ENCODE results near the gene HAGHL.
A peak's percentile ranks its signal among the peaks of the same experiment; 100 is the strongest.

HAGHL gene, protein sequence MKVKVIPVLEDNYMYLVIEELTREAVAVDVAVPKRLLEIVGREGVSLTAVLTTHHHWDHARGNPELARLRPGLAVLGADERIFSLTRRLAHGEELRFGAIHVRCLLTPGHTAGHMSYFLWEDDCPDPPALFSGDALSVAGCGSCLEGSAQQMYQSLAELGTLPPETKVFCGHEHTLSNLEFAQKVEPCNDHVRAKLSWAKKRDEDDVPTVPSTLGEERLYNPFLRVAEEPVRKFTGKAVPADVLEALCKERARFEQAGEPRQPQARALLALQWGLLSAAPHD

GRCh38 chr16:726438-727290 is at the start of gene HAGHL, which contains the start of gene CCDC78:
Gene HAGHL, plus strand, starts transcription at chr16:727106. Its CDS starts 404 bp downstream, at chr16:727510.
Gene CCDC78, minus strand, starts transcription at chr16:726443. Its CDS starts 76 bp downstream, at chr16:726367.
- DNase-seq: peak; percentile 79

DNA sequence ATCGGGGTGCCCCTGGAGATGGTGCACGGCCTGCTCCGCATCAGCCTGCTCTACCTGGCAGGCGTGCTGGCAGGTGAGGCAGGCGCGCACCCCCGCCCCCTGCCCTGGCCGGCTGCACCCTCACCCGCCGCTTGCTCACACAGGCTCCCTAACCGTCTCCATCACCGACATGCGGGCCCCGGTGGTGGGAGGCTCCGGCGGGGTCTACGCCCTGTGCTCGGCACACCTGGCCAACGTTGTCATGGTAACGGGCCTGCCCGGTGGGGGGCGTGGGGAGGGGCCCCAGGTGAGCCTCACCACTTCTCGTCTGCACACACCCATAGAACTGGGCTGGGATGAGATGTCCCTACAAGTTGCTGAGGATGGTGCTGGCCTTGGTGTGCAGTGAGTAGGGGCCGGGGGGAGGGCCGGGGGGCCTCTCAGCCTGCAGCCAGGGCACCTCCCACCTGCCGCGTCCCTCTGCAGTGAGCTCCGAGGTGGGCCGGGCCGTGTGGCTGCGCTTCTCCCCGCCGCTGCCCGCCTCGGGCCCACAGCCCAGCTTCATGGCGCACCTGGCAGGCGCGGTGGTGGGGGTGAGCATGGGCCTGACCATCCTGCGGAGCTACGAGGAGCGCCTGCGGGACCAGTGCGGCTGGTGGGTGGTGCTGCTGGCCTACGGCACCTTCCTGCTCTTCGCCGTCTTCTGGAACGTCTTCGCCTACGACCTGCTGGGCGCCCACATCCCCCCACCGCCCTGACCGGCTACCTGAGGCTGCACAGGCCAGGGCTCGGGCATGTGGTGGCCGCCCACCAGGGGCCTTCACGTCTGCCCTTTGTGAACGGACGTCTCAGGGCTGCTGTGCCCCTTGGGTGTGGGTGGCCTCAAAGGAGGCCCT is 49.4 kb upstream of the HAGHL start:
- DNase-seq: no peak

GRCh38 chr16:678209-678857 is 48.6 kb upstream of the HAGHL start:
- DNase-seq: no peak

GRCh38 chr16:678858-679813 is 47.8 kb upstream of the HAGHL start:
- DNase-seq: peak; percentile 70

DNA sequence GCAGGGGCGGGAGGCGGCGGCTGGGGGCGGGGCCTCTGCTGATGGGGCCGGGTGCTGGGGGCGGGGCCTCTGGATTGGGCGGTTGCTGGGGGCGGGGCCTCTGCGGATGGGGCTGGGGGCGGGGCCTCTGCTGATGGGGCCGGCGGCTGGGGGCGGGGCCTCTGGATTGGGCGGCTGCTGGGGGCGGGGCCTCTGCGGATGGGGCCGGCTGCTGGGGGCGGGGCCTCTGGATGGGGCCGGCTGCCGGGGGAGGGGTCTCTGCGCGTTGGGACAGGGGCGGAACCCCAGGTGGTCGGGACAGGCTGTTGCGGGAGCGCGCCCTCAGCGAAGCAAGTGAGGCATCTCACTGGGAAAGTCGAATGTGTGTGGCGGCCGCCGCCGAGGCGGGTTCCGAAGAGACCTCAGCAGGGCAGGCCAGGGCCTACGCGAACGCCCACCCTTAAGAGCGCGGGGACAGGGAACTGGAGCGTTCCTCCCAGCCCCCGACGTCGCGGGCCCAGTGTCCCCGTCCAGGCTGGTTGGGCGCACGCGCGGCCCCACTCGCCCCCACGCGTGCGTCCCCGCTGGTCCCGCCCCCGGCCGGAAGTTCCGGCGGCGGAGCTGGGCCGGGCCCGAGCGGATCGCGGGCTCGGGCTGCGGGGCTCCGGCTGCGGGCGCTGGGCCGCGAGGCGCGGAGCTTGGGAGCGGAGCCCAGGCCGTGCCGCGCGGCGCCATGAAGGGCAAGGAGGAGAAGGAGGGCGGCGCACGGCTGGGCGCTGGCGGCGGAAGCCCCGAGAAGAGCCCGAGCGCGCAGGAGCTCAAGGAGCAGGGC is 46.9 kb upstream of the HAGHL start, which contains the start of gene STUB1:
TSS of gene STUB1 (plus strand) at position 597 of the 811 bp plus-strand sequence. CDS start at position 713, 116 bp downstream.
- DNase-seq: peak; percentile 94

- DNase-seq: no peak
These were observed 46.3 kb upstream of the HAGHL start for GRCh38 chr16:680625-680945.

GRCh38 chr16:680967-681745 is 45.8 kb upstream of the HAGHL start:
- peak; percentile 38 for DNase-seq

DNA sequence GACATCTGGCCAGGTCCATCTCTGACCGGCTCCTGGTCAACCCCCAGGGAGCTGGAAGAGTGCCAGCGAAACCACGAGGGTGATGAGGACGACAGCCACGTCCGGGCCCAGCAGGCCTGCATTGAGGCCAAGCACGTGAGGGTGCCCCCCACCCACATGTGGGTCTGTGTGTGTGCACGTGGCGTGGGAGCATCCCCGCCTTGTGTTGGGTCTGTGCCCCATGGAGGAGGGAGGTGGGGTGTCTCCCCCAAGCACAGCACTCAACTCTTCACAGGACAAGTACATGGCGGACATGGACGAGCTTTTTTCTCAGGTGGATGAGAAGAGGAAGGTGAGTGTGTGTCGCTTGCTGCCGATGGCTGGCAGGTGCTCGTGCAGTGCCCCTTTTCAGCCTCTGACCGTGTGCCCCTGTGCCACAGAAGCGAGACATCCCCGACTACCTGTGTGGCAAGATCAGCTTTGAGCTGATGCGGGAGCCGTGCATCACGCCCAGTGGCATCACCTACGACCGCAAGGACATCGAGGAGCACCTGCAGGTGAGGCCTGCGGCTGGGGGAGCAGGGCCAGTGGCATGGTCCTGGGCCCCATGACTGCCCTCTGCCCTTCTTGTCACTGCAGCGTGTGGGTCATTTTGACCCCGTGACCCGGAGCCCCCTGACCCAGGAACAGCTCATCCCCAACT is 45.0 kb upstream of the HAGHL start:
- DNase-seq: no peak

DNA sequence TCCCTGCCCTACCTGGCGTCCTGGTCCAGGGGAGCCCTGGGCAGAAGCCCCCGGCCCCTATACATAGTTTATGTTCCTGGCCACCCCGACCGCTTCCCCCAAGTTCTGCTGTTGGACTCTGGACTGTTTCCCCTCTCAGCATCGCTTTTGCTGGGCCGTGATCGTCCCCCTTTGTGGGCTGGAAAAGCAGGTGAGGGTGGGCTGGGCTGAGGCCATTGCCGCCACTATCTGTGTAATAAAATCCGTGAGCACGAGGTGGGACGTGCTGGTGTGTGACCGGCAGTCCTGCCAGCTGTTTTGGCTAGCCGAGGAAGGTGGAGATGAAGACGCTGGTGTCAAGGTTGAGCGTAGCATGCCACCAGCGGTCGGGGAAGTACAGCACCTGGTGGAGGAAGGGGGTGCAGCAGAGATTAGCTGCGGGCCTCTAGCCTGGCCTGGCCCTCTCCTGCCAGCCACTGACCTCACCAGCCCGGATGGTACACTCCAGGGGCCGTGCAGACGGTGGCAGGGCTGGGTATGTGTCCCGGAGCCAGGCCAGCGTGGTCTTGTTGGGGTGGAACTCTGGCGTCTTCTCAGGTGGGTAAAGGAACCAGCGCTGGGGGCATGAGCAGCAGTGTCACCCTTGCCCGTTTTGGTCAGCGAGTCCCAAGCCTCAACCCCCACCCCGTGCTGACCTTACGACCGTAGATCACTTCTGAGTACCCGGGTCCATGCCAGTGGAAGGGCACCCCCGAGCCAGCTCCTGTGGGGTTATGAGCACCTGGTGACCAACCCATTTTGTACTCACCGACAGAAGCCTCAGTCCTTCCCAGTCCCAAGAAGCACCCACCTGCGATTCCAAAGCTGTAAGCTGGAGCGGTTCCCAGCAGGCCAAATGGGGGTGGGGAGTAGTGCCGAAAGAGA is 44.2 kb upstream of the HAGHL start:
- no peak for DNase-seq

GRCh38 chr16:683396-684070 is 43.4 kb upstream of the HAGHL start:
- peak; percentile 45 for DNase-seq

- peak; percentile 99 for DNase-seq
These were observed 42.7 kb upstream of the HAGHL start, which contains the start of gene JMJD8 for GRCh38 chr16:684071-684794. Gene JMJD8, minus strand, starts transcription at chr16:684334. Its CDS starts 15 bp downstream, at chr16:684319.

DNA sequence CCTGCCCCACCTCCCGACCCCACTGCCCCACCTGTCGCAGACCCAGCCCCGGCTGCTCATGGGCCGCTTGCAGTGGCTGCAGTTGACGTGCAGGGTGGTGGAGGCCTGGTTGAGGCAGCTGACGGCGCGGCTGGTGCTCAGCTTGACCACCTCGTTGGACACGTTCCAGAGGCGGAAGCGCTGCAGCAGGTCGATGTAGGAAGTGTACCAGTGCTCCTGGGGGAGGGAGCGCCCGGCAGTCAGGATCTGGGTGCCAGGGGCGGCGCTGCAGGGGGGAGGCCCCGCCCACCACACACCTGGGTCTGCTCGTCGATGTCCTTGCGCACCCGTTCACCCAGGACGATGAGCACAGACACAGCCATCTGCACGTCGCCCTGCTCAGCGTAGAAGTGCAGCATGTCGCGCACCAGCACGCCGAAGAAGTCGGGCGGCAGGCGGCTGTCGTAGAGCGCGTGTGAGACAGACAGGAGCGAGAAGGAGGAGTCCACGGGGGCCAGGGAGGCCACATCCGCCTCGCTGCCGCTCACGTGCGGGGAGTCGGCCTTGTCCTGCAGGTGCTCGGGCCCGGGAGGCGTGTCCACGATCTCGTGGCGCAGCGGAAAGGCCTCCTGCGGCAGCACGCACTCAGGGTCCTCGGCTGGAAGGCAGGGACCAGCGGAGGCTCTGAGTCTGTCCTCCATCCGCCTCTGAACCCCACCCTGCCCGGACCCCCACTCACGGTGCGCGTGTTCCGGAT is 41.8 kb upstream of the HAGHL start:
- DNase-seq: no peak

DNA sequence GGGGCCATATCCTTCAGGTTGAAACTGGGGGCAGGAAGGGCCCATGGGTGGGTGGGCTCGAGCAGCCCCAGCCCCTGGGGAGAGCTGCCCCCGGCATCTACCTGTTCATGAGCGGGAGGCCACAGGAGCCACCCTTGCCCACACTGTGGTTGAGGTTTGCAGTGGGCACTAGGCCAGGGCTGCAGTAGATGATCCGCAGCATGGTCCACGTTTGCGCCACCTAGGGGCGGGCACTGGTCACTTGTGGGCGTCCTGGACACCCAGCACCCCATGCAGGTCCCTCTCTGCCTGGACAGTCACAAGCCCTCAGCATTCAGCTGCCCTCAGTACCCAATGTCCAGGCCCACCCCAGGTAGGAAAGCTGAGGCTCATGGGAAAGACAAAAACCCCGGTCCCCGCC is 40.9 kb upstream of the HAGHL start:
- no peak for DNase-seq

- DNase-seq: no peak
These were observed 40.2 kb upstream of the HAGHL start for GRCh38 chr16:686459-687260.

DNA sequence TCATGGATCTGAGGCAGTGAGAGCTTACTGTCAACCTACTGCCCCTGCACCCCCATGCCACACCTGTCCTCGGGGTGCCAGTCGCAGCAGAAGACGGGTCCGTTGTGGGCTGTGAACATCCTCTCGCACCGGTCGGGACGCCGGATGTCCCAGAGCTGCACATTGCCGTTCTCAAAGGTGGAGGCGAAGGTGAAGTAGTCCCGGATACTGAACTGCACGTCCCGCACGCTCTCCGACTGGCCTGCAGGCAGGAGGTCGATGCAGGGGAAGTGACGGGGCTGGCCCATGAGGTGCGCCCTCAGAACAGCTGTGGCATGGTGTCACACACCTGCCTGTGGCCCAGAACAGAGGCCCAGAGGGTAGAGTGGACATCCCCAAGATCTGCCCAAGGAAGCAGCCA is 39.4 kb upstream of the HAGHL start:
- no peak for DNase-seq
